Caco-2 (cell line): ENCODE measurements around the gene APOD. TPM values are rescaled to one million over a fixed set of nuclear protein-coding genes. Genes with fewer than 3 reads are reported as not detected.
A peak's percentile ranks its signal among the peaks of the same experiment; 100 is the strongest.

Source experiments
- BruUV-seq: library from RNA; stranded (reverse); fragments of 400-500 nt; replicated peaks from 2 replicates; lab custom pipeline; 2021; lab: Mats Ljungman, UMichigan
- CTCF ChIA-PET: fragments of 300-600 bp; sonication (Branson Sonifier 250); formaldehyde crosslinking; loops from one replicate; lab custom pipeline; 2022; ENCODE audit warnings: antibody characterized with exemption; lab: Charles Lee
- POLR2A ChIA-PET: fragments of 300-600 bp; sonication (Branson Sonifier 250); formaldehyde crosslinking; loops from one replicate; lab custom pipeline; 2022; ENCODE audit warnings: antibody characterized with exemption; lab: Charles Lee
- DNase-seq, 2 experiments: peaks; one replicate each; pipeline versions ENCODE4 v3.0.0 to v3.0.0-alpha.2; 2020 to 2022
- H3K27me3 ChIP-seq: replicated peaks from 2 replicates; pipeline ENCODE4 v1.6.0; 2011; ENCODE audit warnings: low read length; ENCODE audit not compliant: control insufficient read depth, insufficient read depth
- H3K36me3 ChIP-seq: 2 replicates; pipeline ENCODE4 v1.5.1; 2011; ENCODE audit warnings: low read length; ENCODE audit not compliant: control insufficient read depth, insufficient read depth
- H3K4me1 ChIP-seq: fragments of 250-450 bp; sonication (Bioruptor Pico); 2 replicates; pipeline ENCODE4 v1.5.1; 2020; ENCODE audit warnings: mild to moderate bottlenecking
- H3K4me3 ChIP-seq: 2 replicates; pipeline ENCODE4 v1.5.1; 2011; ENCODE audit warnings: low read depth, mild to moderate bottlenecking, control low read depth, low read length
- H3K9me3 ChIP-seq: fragments of 250-450 bp; sonication (Bioruptor Pico); 2 replicates; pipeline ENCODE4 v1.5.1; 2020; ENCODE audit warnings: mild to moderate bottlenecking, moderate library complexity
- H3K27ac Mint-ChIP-seq: one replicate; pipeline ENCODE4 v1.8.0; 2022; ENCODE audit warnings: mixed read lengths; ENCODE audit not compliant: unreplicated experiment
- H3K27me3 Mint-ChIP-seq: one replicate; pipeline ENCODE4 v1.8.0; 2022; ENCODE audit warnings: mixed read lengths; ENCODE audit not compliant: insufficient read depth, unreplicated experiment
- H3K36me3 Mint-ChIP-seq: one replicate; pipeline ENCODE4 v1.8.0; 2022; ENCODE audit warnings: mild to moderate bottlenecking, mixed read lengths; ENCODE audit not compliant: insufficient read depth, unreplicated experiment
- H3K4me1 Mint-ChIP-seq: one replicate; pipeline ENCODE4 v1.8.0; 2022; ENCODE audit warnings: low read depth, mixed read lengths; ENCODE audit not compliant: unreplicated experiment
- H3K4me3 Mint-ChIP-seq: one replicate; pipeline ENCODE4 v1.8.0; 2022; ENCODE audit warnings: mild to moderate bottlenecking, moderate library complexity, mixed read lengths; ENCODE audit not compliant: unreplicated experiment
- H3K9me3 Mint-ChIP-seq: one replicate; pipeline ENCODE4 v1.8.0; 2022; ENCODE audit warnings: mixed read lengths; ENCODE audit not compliant: unreplicated experiment
- CTCF ChIP-seq, 2 experiments: fragments of 200-600 bp in 1 of 2; IDR thresholded peaks; 1 replicate in 1 of 2; 2 replicates in 1 of 2; pipeline versions ENCODE4 v1.5.1 to v1.8.0; 2011 to 2022; ENCODE audit warnings: antibody characterized with exemption in 1 of 2, control low read depth in 1 of 2, inconsistent platforms in 1 of 2, low read depth in 1 of 2, low read length in 1 of 2, mild to moderate bottlenecking in 1 of 2, moderate library complexity in 1 of 2; ENCODE audit not compliant: insufficient read depth in 1 of 2, severe bottlenecking in 1 of 2, unreplicated experiment in 1 of 2
- intact Hi-C: fragments of 100-400 bp; cut with micrococcal nuclease; formaldehyde crosslinking; loops from one replicate; pipeline ENCODE4 v1.10.0; 2022; ENCODE audit not compliant: unreplicated experiment
- total RNA-seq: library from RNA; stranded (reverse); gene quantifications from 2 replicates; pipeline ENCODE4 v1.2.3, GENCODE V29; 2022

Gene APOD
- total RNA-seq, 1 experiment from 2014 or later: 101 TPM

GRCh38 chr3:195551381-195551978 is 32.3 kb downstream of the APOD start:
- Mint-ChIP-seq H3K27ac (peak overlapping the region; percentile 82), H3K36me3 (peaks cover 17% of the 10 kb centered on the region), H3K4me1 (peaks cover 63% of the 10 kb centered on the region), H3K4me3 (no peak overlapping the region), H3K9me3 (peaks cover 9% of the 10 kb centered on the region), H3K27me3 (no peaks in the 10 kb centered on the region)
- intact Hi-C loops: no loop called here
- no TSS peak for BruUV-seq
- peaks cover 48% of the 10 kb centered on the region for H3K4me1 ChIP-seq
- no peaks in the 10 kb centered on the region for H3K36me3 ChIP-seq
- no peak for DNase-seq
- H3K9me3 ChIP-seq: no peaks in the 10 kb centered on the region
- H3K4me3 ChIP-seq: no peak overlapping the region
- POLR2A ChIA-PET: interaction anchor here (0.5 kb wide), 1 partner anchor 28 kb away, joined by 4 read pairs; no protein-coding TSS in a partner anchor
- H3K27me3 ChIP-seq: no peaks in the 10 kb centered on the region
- CTCF ChIA-PET: no interaction called here
- TF ChIP-seq CTCF (IDR thresholded peaks at IDR 0.05; ENCODE audit: insufficient read depth in 1 of 2, low read depth in 1 of 2, low read length in 1 of 2, severe bottlenecking in 1 of 2, unreplicated experiment in 1 of 2): no peak

- ChIA-PET CTCF (no interaction called here), POLR2A (interaction anchor here (0.5 to 0.6 kb wide), 2 partner anchors 15 to 27 kb away, joined by 4 to 5 read pairs; no protein-coding TSS in a partner anchor)
- Histone ChIP-seq H3K36me3 (no peaks in the 10 kb centered on the region), H3K4me3 (no peak overlapping the region), H3K4me1 (peaks cover 56% of the 10 kb centered on the region), H3K27me3 (no peaks in the 10 kb centered on the region), H3K9me3 (no peaks in the 10 kb centered on the region)
- Mint-ChIP-seq H3K9me3 (peaks cover 1% of the 10 kb centered on the region), H3K4me3 (no peak overlapping the region), H3K4me1 (peaks cover 64% of the 10 kb centered on the region), H3K27me3 (no peaks in the 10 kb centered on the region), H3K27ac (peak overlapping the region; percentile 92), H3K36me3 (peaks cover 10% of the 10 kb centered on the region)
- no peak for DNase-seq
- no peak for TF ChIP-seq CTCF (IDR thresholded peaks at IDR 0.05; ENCODE audit: insufficient read depth in 1 of 2, low read depth in 1 of 2, low read length in 1 of 2, severe bottlenecking in 1 of 2, unreplicated experiment in 1 of 2)
- intact Hi-C loops: no loop called here
- BruUV-seq: no TSS peak
These were observed 33.0 kb downstream of the APOD start for GRCh38 chr3:195550723-195551122.

GRCh38 chr3:195549931-195550519 is 33.7 kb downstream of the APOD start:
- intact Hi-C loops: no loop called here
- peaks cover 9% of the 10 kb centered on the region for H3K36me3 Mint-ChIP-seq
- BruUV-seq: no TSS peak
- no peak overlapping the region for H3K4me3 ChIP-seq
- H3K27me3 Mint-ChIP-seq: no peaks in the 10 kb centered on the region
- peaks cover 65% of the 10 kb centered on the region for H3K4me1 Mint-ChIP-seq
- no peak for DNase-seq
- H3K4me1 ChIP-seq: peaks cover 60% of the 10 kb centered on the region
- H3K4me3 Mint-ChIP-seq: peak overlapping the region; percentile 47
- no peaks in the 10 kb centered on the region for H3K36me3 ChIP-seq
- CTCF ChIA-PET: no interaction called here
- H3K9me3 ChIP-seq: no peaks in the 10 kb centered on the region
- POLR2A ChIA-PET: interaction anchor here (0.6 kb wide), 1 partner anchor 14 kb away, joined by 5 read pairs; no protein-coding TSS in a partner anchor
- no peak for TF ChIP-seq CTCF (IDR thresholded peaks at IDR 0.05; ENCODE audit: insufficient read depth in 1 of 2, low read depth in 1 of 2, low read length in 1 of 2, severe bottlenecking in 1 of 2, unreplicated experiment in 1 of 2)
- H3K27me3 ChIP-seq: no peaks in the 10 kb centered on the region
- H3K9me3 Mint-ChIP-seq: no peaks in the 10 kb centered on the region
- peak overlapping the region; percentile 92 for H3K27ac Mint-ChIP-seq
